CD8-positive, alpha-beta memory T cell (primary cell): Measurements from ENCODE around the gene HLCS. TPM values are rescaled to one million over a fixed set of nuclear protein-coding genes. Genes with fewer than 3 reads are reported as not detected.

Experiments used
- CTCF ChIA-PET: fragments of 350-600 bp; sonication (Branson Sonifier 250); formaldehyde crosslinking; loops from one replicate; lab custom pipeline; 2021; ENCODE audit warnings: antibody characterized with exemption; lab: Charles Lee
- POLR2A ChIA-PET: fragments of 350-600 bp; sonication (Branson Sonifier 250); formaldehyde crosslinking; loops from one replicate; lab custom pipeline; 2021; ENCODE audit warnings: antibody characterized with exemption; lab: Charles Lee
- DNase-seq, 5 donors: peaks; one replicate each; pipeline versions ENCODE4 v3.0.0 to v3.0.0-alpha.2; 2020 to 2022; ENCODE audit warnings: mixed read lengths in 1 of 5
- H3K27ac ChIP-seq: one replicate; pipeline ENCODE4 v1.7.0; 2013; ENCODE audit warnings: low read depth, mild to moderate bottlenecking, low read length, moderate library complexity
- H3K27me3 ChIP-seq: 2 replicates; pipeline ENCODE4 v1.7.0; 2013; ENCODE audit warnings: low read length, mild to moderate bottlenecking; ENCODE audit not compliant: insufficient read depth, poor library complexity, severe bottlenecking
- H3K36me3 ChIP-seq: 2 replicates; pipeline ENCODE4 v1.7.0; 2013; ENCODE audit warnings: mild to moderate bottlenecking, low read length, moderate library complexity; ENCODE audit not compliant: insufficient read depth
- H3K4me1 ChIP-seq: 2 replicates; pipeline ENCODE4 v1.7.0; 2013; ENCODE audit warnings: mild to moderate bottlenecking, low read length, moderate library complexity; ENCODE audit not compliant: insufficient read depth
- H3K4me3 ChIP-seq: 2 replicates; pipeline ENCODE4 v1.7.0; 2013; ENCODE audit warnings: mild to moderate bottlenecking, low read length
- H3K9me3 ChIP-seq: 2 replicates; pipeline ENCODE4 v1.7.0; 2013; ENCODE audit warnings: mild to moderate bottlenecking, low read length
- H3K27ac Mint-ChIP-seq, 8 donors: one replicate each; pipeline ENCODE4 v1.8.0; 2020 to 2021; ENCODE audit warnings: mixed read lengths in 8 of 8, mild to moderate bottlenecking in 6 of 8, inconsistent platforms in 3 of 8, moderate library complexity in 3 of 8
- H3K27me3 Mint-ChIP-seq, 2 donors: one replicate each; pipeline ENCODE4 v1.8.0; 2020 to 2021; ENCODE audit warnings: mixed read lengths in 2 of 2, mild to moderate bottlenecking in 1 of 2, moderate library complexity in 1 of 2
- H3K36me3 Mint-ChIP-seq, 3 donors: one replicate each; pipeline ENCODE4 v1.8.0; 2020 to 2021; ENCODE audit warnings: mixed read lengths in 3 of 3, inconsistent platforms in 1 of 3, mild to moderate bottlenecking in 1 of 3
- H3K4me1 Mint-ChIP-seq, 3 donors: one replicate each; pipeline ENCODE4 v1.8.0; 2020 to 2021; ENCODE audit warnings: mixed read lengths in 3 of 3, inconsistent platforms in 1 of 3, mild to moderate bottlenecking in 1 of 3
- H3K4me3 Mint-ChIP-seq, 7 donors: one replicate each; pipeline ENCODE4 v1.8.0; 2020 to 2021; ENCODE audit warnings: mixed read lengths in 7 of 7, mild to moderate bottlenecking in 6 of 7, moderate library complexity in 4 of 7, inconsistent platforms in 2 of 7
- H3K9me3 Mint-ChIP-seq, 5 donors: one replicate each; pipeline ENCODE4 v1.8.0; 2020 to 2022; ENCODE audit warnings: mixed read lengths in 5 of 5, mild to moderate bottlenecking in 3 of 5, moderate library complexity in 2 of 5, inconsistent platforms in 1 of 5
- polyA plus RNA-seq: library from polyadenylated mRNA; unstranded; fragments of 300-500 nt; fragmentation: Illumina TruSeq; gene quantifications from one replicate; pipeline ENCODE4 v1.2.3, GENCODE V29; 2021
- total RNA-seq, 2 experiments: library from RNA; stranded (reverse); gene quantifications; one replicate each; pipeline ENCODE4 v1.2.3, GENCODE V29; 2021

HLCS gene
- total and polyA plus RNA-seq, 3 experiments from 2014 or later = 12.7 to 14.7 (median 13.4) TPM

GRCh38 chr21:36716387-36716786, 250.1 kb downstream of the HLCS start:
- H3K27ac ChIP-seq = no peak overlapping the region
- Mint-ChIP-seq H3K9me3 (no peaks in the 10 kb centered on the region), H3K27ac (no peak overlapping the region), H3K4me1 (no peaks in the 10 kb centered on the region), H3K27me3 (peaks cover 27 to 79% of the 10 kb centered on the region in 2 donors), H3K36me3 (no peaks in the 10 kb centered on the region), H3K4me3 (no peak overlapping the region)
- H3K27me3 ChIP-seq = peaks cover 23% of the 10 kb centered on the region
- H3K36me3 ChIP-seq = no peaks in the 10 kb centered on the region
- no peaks in the 10 kb centered on the region for H3K4me1 ChIP-seq
- POLR2A ChIA-PET = no interaction called here
- no peak overlapping the region for H3K4me3 ChIP-seq
- no peak for DNase-seq
- CTCF ChIA-PET = no interaction called here
- H3K9me3 ChIP-seq = no peaks in the 10 kb centered on the region

GRCh38 chr21:36713746-36714145, 252.7 kb downstream of the HLCS start:
- Mint-ChIP-seq H3K4me3 (no peak overlapping the region), H3K4me1 (peaks cover 6 to 13% (median 12%) of the 10 kb centered on the region in 3 donors), H3K36me3 (no peaks in the 10 kb centered on the region), H3K27ac (no peak overlapping the region), H3K9me3 (peaks cover 0 to 2% (median 0%) of the 10 kb centered on the region in 5 donors), H3K27me3 (peaks cover 19 to 80% of the 10 kb centered on the region in 2 donors)
- ChIA-PET POLR2A (no interaction called here), CTCF (no interaction called here)
- H3K27ac ChIP-seq = no peak overlapping the region
- H3K4me3 ChIP-seq = no peak overlapping the region
- H3K27me3 ChIP-seq = peaks cover 36% of the 10 kb centered on the region
- no peaks in the 10 kb centered on the region for H3K36me3 ChIP-seq
- no peaks in the 10 kb centered on the region for H3K9me3 ChIP-seq
- H3K4me1 ChIP-seq = no peaks in the 10 kb centered on the region
- no peak for DNase-seq

- H3K4me1 Mint-ChIP-seq = peaks cover 19 to 36% (median 24%) of the 10 kb centered on the region in 3 donors
- peak overlapping the region in 1 of 7 donors; percentile 20 for H3K4me3 Mint-ChIP-seq
- Histone ChIP-seq H3K4me3 (no peak overlapping the region), H3K27ac (no peak overlapping the region), H3K4me1 (peaks cover 18% of the 10 kb centered on the region), H3K9me3 (no peaks in the 10 kb centered on the region), H3K27me3 (peaks cover 52% of the 10 kb centered on the region), H3K36me3 (no peaks in the 10 kb centered on the region)
- peaks cover 0 to 3% (median 0%) of the 10 kb centered on the region in 5 donors for H3K9me3 Mint-ChIP-seq
- ChIA-PET POLR2A (no interaction called here), CTCF (no interaction called here)
- DNase-seq = peak in 1 of 5 donors; percentile 8
- no peak overlapping the region for H3K27ac Mint-ChIP-seq
- no peaks in the 10 kb centered on the region for H3K36me3 Mint-ChIP-seq
- peaks cover 27 to 80% of the 10 kb centered on the region in 2 donors for H3K27me3 Mint-ChIP-seq
Measured at GRCh38 chr21:36710729-36711048, 255.8 kb downstream of the HLCS start.

GRCh38 chr21:36709868-36710728, 256.4 kb downstream of the HLCS start:
- peaks cover 0 to 3% (median 0%) of the 10 kb centered on the region in 5 donors for H3K9me3 Mint-ChIP-seq
- peak in 1 of 5 donors; percentile 25 for DNase-seq
- H3K27me3 ChIP-seq = peaks cover 54% of the 10 kb centered on the region
- no peak overlapping the region for H3K4me3 ChIP-seq
- ChIA-PET CTCF (no interaction called here), POLR2A (no interaction called here)
- peaks cover 33 to 82% of the 10 kb centered on the region in 2 donors for H3K27me3 Mint-ChIP-seq
- peaks cover 19 to 42% (median 28%) of the 10 kb centered on the region in 3 donors for H3K4me1 Mint-ChIP-seq
- no peak overlapping the region for H3K27ac ChIP-seq
- no peaks in the 10 kb centered on the region for H3K9me3 ChIP-seq
- H3K4me1 ChIP-seq = peaks cover 18% of the 10 kb centered on the region
- H3K36me3 Mint-ChIP-seq = no peaks in the 10 kb centered on the region
- H3K4me3 Mint-ChIP-seq = peak overlapping the region in 4 of 7 donors; percentile 15 to 50 (median 26)
- no peak overlapping the region for H3K27ac Mint-ChIP-seq
- no peaks in the 10 kb centered on the region for H3K36me3 ChIP-seq

- Mint-ChIP-seq H3K9me3 (peaks cover 0 to 3% (median 0%) of the 10 kb centered on the region in 5 donors), H3K27me3 (peaks cover 34 to 79% of the 10 kb centered on the region in 2 donors), H3K4me1 (peaks cover 19 to 45% (median 28%) of the 10 kb centered on the region in 3 donors), H3K4me3 (peak overlapping the region in 3 of 7 donors; percentile 15 to 50 (median 34)), H3K27ac (no peak overlapping the region), H3K36me3 (no peaks in the 10 kb centered on the region)
- ChIA-PET CTCF (no interaction called here), POLR2A (no interaction called here)
- Histone ChIP-seq H3K27ac (no peak overlapping the region), H3K4me1 (peaks cover 18% of the 10 kb centered on the region), H3K27me3 (peaks cover 46% of the 10 kb centered on the region), H3K4me3 (no peak overlapping the region), H3K9me3 (no peaks in the 10 kb centered on the region), H3K36me3 (no peaks in the 10 kb centered on the region)
- no peak for DNase-seq
Measured at GRCh38 chr21:36709030-36709867, 257.2 kb downstream of the HLCS start.

GRCh38 chr21:36708286-36709029, 258.0 kb downstream of the HLCS start:
- Mint-ChIP-seq H3K9me3 (peaks cover 0 to 3% (median 0%) of the 10 kb centered on the region in 5 donors), H3K4me3 (peak overlapping the region in 2 of 7 donors; percentile 19 to 23), H3K27ac (peak overlapping the region in 1 of 8 donors; percentile 82), H3K27me3 (peaks cover 39 to 78% of the 10 kb centered on the region in 2 donors), H3K4me1 (peaks cover 19 to 49% (median 28%) of the 10 kb centered on the region in 3 donors), H3K36me3 (no peaks in the 10 kb centered on the region)
- POLR2A ChIA-PET = no interaction called here
- CTCF ChIA-PET = no interaction called here
- H3K4me3 ChIP-seq = no peak overlapping the region
- H3K36me3 ChIP-seq = no peaks in the 10 kb centered on the region
- H3K27ac ChIP-seq = no peak overlapping the region
- peaks cover 18% of the 10 kb centered on the region for H3K4me1 ChIP-seq
- peaks cover 50% of the 10 kb centered on the region for H3K27me3 ChIP-seq
- no peaks in the 10 kb centered on the region for H3K9me3 ChIP-seq
- DNase-seq = no peak

- Mint-ChIP-seq H3K4me3 (no peak overlapping the region), H3K27ac (no peak overlapping the region), H3K36me3 (no peaks in the 10 kb centered on the region), H3K9me3 (peaks cover 0 to 3% (median 0%) of the 10 kb centered on the region in 5 donors), H3K27me3 (peaks cover 45 to 78% of the 10 kb centered on the region in 2 donors), H3K4me1 (peaks cover 19 to 51% (median 28%) of the 10 kb centered on the region in 3 donors)
- Histone ChIP-seq H3K9me3 (no peaks in the 10 kb centered on the region), H3K27ac (no peak overlapping the region), H3K4me1 (peaks cover 18% of the 10 kb centered on the region), H3K27me3 (peaks cover 57% of the 10 kb centered on the region), H3K36me3 (no peaks in the 10 kb centered on the region), H3K4me3 (no peak overlapping the region)
- no peak for DNase-seq
- CTCF ChIA-PET = no interaction called here
- POLR2A ChIA-PET = no interaction called here
Measured at GRCh38 chr21:36707763-36708285, 258.6 kb downstream of the HLCS start.
